Small intestine (tissue), 7 donors: ENCODE measurements around the gene KLF13. TPM values are rescaled to one million over a fixed set of nuclear protein-coding genes. Genes with fewer than 3 reads are reported as not detected.

ENCODE experiments used
- DNase-seq, 2 donors: peaks; one replicate each; pipeline versions ENCODE4 v3.0.0 to v3.0.0-alpha.2; 2013
- FAIRE-seq: peaks from 2 replicates; lab custom pipeline; 2012; peaks lifted over from hg19 to GRCh38; lab: Jason Lieb, UNC
- H3K27ac ChIP-seq, 3 donors: one replicate each; pipeline ENCODE4 v1.5.1; 2013; ENCODE audit warnings: low read length in 2 of 3, mild to moderate bottlenecking in 2 of 3, control low read depth in 1 of 3, inconsistent platforms in 1 of 3, low read depth in 1 of 3, moderate library complexity in 1 of 3
- H3K27me3 ChIP-seq, 3 donors: one replicate each; pipeline ENCODE4 v1.6.1; 2013; ENCODE audit warnings: low read length in 3 of 3, inconsistent platforms in 1 of 3; ENCODE audit not compliant: control insufficient read depth in 3 of 3, insufficient read depth in 3 of 3
- H3K36me3 ChIP-seq, 3 donors: one replicate each; pipeline ENCODE4 v1.6.1; 2013; ENCODE audit warnings: low read length in 3 of 3, inconsistent platforms in 1 of 3, low read depth in 1 of 3, mild to moderate bottlenecking in 1 of 3, moderate library complexity in 1 of 3; ENCODE audit not compliant: control insufficient read depth in 3 of 3, insufficient read depth in 2 of 3
- H3K4me1 ChIP-seq, 3 donors: one replicate each; pipeline ENCODE4 v1.6.1; 2013; ENCODE audit warnings: low read length in 2 of 3, inconsistent platforms in 1 of 3, low read depth in 1 of 3, mild to moderate bottlenecking in 1 of 3, moderate library complexity in 1 of 3; ENCODE audit not compliant: control insufficient read depth in 3 of 3, insufficient read depth in 2 of 3
- H3K4me3 ChIP-seq, 3 donors: one replicate each; pipeline ENCODE4 v1.5.1; 2013; ENCODE audit warnings: low read length in 3 of 3, control low read depth in 1 of 3, inconsistent platforms in 1 of 3, low read depth in 1 of 3, mild to moderate bottlenecking in 1 of 3, moderate library complexity in 1 of 3
- H3K9me3 ChIP-seq, 2 donors: one replicate each; pipeline ENCODE4 v1.6.1; 2013; ENCODE audit warnings: low read depth in 1 of 2, low read length in 1 of 2; ENCODE audit not compliant: control insufficient read depth in 2 of 2, insufficient read depth in 1 of 2
- WGBS, 3 donors: extraction: QIAGEN DNeasy Blood & Tissue Kit; methylation state at CpG; one replicate each; pipeline ENCODE4 v1.1.7; 2013; 5-methylcytosine and 5-hydroxymethylcytosine counted together
- polyA plus RNA-seq, 4 donors: library from polyadenylated mRNA; stranded (reverse) in 3 of 4; unstranded in 1 of 4; fragments of 200-250 nt in 3 of 4; fragments of 120-200 nt in 1 of 4; gene quantifications; one replicate each; pipeline versions ENCODE4 v1.2.1 to v1.2.3, GENCODE V29; 2013
- donor health status: healthy with polysubstance abuse.
- donor health status: control.
- donor health status: control.
- donor health status: Bipolar disorder and iron deficiency.
- donor health status: healthy.

KLF13 gene
- polyA plus RNA-seq, 4 donors, result 50.6 to 61.3 (median 51.9) TPM

DNA sequence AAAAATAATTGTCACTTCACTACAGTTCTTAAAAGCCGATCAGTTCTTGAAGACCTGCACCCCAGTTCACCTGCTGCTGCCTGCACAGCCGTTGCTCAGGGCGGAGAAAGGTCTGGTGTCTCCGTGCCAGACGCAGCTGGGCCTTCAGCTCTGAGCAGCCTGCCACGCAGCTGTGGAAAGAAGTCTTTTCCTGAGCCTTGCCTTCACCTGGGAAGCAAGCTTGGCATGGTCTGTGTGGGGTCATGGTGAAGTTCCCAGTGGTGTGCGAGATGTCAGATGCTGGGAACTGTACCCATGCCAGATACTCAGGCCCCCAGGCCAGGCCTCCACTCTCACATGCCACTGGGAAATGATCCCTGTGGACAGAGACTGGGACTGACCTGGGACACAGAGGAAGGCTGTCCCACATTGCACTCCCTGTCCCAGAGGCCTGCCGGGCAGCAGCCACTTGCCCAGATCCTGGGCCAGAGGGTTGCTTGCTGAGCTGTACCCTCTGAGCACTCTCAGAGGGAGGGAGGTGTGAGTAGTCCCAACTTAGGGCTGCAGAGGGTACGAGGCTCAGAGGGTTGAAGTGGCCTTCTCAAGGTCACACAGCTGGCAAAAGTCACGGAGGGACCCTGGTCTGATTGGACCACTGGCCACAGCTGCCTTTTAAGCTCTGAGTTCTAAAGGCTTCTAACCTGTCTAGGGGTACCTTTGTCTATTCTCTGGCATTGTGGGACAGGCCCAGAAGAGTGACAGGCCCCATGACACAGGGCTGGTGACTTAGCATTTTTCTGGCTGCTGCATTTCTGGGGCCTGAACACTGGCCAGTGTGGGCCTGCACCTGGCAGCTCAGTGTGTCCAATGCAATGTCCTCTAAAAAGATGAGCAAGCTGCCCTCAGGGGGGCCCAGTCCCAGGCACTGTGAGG lies 55.4 kb downstream of the KLF13 start:
- no peak for FAIRE-seq

DNA sequence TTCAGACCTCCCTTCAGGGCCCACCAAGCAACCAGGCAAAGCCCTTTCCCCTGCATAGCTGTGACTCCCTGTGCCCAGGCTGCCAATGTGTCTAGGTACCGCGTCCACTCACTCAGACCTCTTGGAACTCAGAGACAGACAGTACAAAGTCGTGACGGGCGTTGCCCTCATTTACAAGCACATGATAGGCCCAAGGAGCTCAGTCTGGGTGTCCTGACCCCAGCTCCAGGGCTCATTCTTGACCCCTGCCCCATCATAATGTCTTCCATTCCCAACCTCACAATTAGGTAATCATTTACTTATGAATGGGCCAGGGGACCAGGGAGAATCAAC lies 56.0 kb downstream of the KLF13 start:
- DNase-seq, result peak; percentile 82 to 93
- H3K27me3 ChIP-seq, result no peaks in the 10 kb centered on the region
- no peaks in the 10 kb centered on the region for H3K9me3 ChIP-seq
- peak overlapping the region; percentile 9 to 87 (median 82) for H3K27ac ChIP-seq
- no peak overlapping the region for H3K4me3 ChIP-seq
- H3K4me1 ChIP-seq, result peaks cover 0 to 39% (median 19%) of the 10 kb centered on the region in 3 donors
- peaks cover 2 to 43% (median 3%) of the 10 kb centered on the region in 3 donors for H3K36me3 ChIP-seq
- 39 to 63% (median 39%) methylated on average over 5 of the region's 5 CpGs for WGBS, 3 donors
- no peak for FAIRE-seq

More for the DNA sequence above, 55.4 kb downstream of the KLF13 start:
- Histone ChIP-seq H3K27me3 (no peaks in the 10 kb centered on the region), H3K4me3 (no peak overlapping the region), H3K27ac (peak overlapping the region; percentile 9 to 87 (median 82)), H3K36me3 (peaks cover 2 to 43% (median 3%) of the 10 kb centered on the region in 3 donors), H3K9me3 (no peaks in the 10 kb centered on the region), H3K4me1 (peaks cover 0 to 44% (median 21%) of the 10 kb centered on the region in 3 donors)
- DNase-seq, result no peak
- WGBS, 3 donors, result 71 to 88% (median 75%) methylated on average over 10 of the region's 10 CpGs

DNA sequence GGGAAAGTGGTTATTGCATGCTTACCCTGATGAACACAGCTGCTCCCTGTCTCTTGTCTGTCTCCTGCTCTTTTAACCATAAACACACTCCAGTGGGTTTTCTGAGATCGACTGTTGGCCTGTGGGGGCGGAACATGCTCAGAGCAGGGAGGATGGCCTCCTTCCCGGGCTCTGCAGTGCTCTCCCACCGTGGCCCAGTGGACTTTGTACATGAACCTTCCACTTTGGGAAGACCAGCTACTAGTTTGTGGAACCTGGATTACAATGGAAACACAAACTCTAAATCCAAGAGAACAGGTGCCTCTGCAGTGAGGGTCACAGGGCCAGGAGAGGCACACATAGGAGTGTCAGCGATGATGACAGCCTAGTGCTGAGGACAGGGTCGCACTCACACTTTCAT lies 56.5 kb downstream of the KLF13 start:
- Histone ChIP-seq H3K9me3 (no peaks in the 10 kb centered on the region), H3K27me3 (no peaks in the 10 kb centered on the region), H3K36me3 (peaks cover 2 to 38% (median 3%) of the 10 kb centered on the region in 3 donors), H3K4me1 (peaks cover 0 to 35% (median 17%) of the 10 kb centered on the region in 3 donors), H3K4me3 (no peak overlapping the region), H3K27ac (peak overlapping the region; percentile 9 to 82 (median 47))
- DNase-seq (peak in 1 of 2 donors; percentile 78), FAIRE-seq (no peak)
- 46 to 72% (median 56%) methylated on average over 6 of the region's 6 CpGs for WGBS, 3 donors

DNA sequence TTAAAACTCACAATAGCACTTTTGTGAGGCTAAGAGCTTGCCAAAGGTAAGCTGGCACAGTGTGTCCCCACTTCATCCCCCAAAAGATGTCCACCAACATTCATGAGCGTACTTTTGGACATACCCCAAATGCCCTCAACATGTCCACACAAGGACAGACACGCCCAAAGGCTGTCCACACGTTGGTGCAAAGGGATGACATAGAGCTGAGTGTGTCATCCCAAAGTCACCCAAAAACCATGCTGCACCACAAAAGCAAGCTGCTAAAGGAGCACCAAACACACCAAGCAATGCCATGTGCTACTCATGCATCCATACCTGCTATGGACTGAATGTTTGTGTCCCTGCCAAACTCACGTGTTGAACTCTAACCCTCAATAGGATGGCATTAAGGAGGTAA lies 57.9 kb downstream of the KLF13 start:
- Histone ChIP-seq H3K36me3 (peaks cover under 1 to 28% (median 3%) of the 10 kb centered on the region in 3 donors), H3K27ac (no peak overlapping the region), H3K4me3 (no peak overlapping the region), H3K27me3 (no peaks in the 10 kb centered on the region), H3K9me3 (no peaks in the 10 kb centered on the region), H3K4me1 (peaks cover 0 to 20% (median 12%) of the 10 kb centered on the region in 3 donors)
- FAIRE-seq (no peak), DNase-seq (no peak)
- 76 to 85% (median 80%) methylated on average over 4 of the region's 4 CpGs for WGBS, 3 donors

DNA sequence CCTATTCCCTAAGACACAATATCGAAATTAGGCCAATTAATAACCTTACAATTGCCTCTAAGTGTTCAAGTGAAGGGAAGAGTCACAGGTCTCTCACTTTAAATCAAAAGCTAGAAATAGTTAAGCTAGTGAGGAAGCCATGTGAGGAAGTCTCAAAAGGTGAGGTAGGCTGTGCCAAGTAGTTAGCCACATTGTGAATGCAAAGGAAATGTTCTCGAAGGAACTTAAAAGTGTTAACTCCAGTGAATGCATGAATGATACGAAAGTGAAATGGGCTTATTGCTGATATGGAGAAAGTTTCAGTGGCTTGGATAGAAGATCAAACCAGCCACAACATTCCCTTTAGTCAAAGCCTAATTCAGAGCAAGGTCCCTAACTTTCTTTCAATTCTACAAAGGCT lies 59.1 kb downstream of the KLF13 start:
- no peak overlapping the region for H3K4me3 ChIP-seq
- peaks cover 0 to 5% of the 10 kb centered on the region in 2 donors for H3K9me3 ChIP-seq
- H3K4me1 ChIP-seq, result peaks cover 0 to 18% (median 12%) of the 10 kb centered on the region in 3 donors
- FAIRE-seq (no peak), DNase-seq (no peak)
- peaks cover 0 to 16% (median 0%) of the 10 kb centered on the region in 3 donors for H3K36me3 ChIP-seq
- no peaks in the 10 kb centered on the region for H3K27me3 ChIP-seq
- 65 to 90% (median 71%) methylated on average over 3 of the region's 3 CpGs for WGBS, 3 donors
- no peak overlapping the region for H3K27ac ChIP-seq

DNA sequence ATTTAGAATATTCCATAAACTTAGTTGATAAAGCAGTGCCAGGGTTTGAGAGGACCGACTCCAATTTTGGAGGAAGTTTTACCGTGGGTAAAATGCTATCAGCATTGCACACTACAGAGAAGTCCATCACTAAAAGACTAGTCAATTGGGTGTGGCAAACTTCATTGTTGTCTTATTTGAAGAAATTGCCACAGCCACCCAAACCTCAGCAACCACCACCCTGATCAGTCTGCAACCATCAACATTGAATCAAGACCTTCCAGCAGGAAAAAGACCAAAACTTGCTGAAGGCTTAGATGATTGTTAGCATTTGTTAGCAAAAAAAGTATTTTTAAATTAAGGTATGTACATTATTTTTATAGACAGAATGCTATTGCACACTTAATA lies 60.5 kb downstream of the KLF13 start:
- DNase-seq (peak in 1 of 2 donors; percentile 33), FAIRE-seq (no peak)
- Histone ChIP-seq H3K9me3 (peaks cover 0 to 5% of the 10 kb centered on the region in 2 donors), H3K27me3 (no peaks in the 10 kb centered on the region), H3K4me1 (peaks cover 0 to 13% (median 8%) of the 10 kb centered on the region in 3 donors), H3K4me3 (no peak overlapping the region), H3K27ac (peak overlapping the region in 1 of 3 donors; percentile 21), H3K36me3 (peaks cover 0 to 5% (median 0%) of the 10 kb centered on the region in 3 donors)
- 66 to 68% (median 68%) methylated on average over 2 of the region's 2 CpGs for WGBS, 3 donors

DNA sequence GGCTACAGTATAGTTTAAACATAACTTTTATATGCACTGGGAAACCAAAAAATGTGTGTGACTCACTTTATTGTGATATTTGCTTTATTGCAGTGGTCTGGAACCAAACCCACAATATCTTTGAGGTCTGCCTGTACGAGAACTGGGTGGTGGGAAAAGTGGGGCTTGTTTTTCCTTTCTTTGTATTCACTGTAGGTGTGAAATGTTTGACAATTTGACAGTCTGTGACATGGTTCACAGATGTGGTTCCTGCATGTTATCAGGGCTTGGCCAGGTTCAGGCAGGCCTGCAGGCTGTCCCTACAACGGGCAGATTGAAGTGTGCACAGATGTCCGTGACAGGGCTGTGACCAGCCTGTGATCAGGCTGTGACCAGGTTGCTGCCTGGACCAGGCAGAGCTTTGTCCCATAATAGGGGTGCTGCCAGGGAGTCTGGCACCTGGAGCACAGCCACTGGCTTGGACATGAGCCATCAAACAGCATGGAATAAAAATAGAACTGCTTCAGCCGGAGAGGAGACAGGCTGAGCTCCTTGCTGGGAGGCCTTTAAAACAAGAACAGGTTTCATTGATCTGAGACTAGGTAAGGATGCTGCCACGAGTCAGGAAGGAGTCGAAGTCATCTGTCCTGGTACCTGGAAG lies 61.0 kb downstream of the KLF13 start:
- 11 to 37% (median 20%) methylated on average over 6 of the region's 6 CpGs for WGBS, 3 donors
- peaks cover 0 to 8% (median 4%) of the 10 kb centered on the region in 3 donors for H3K4me1 ChIP-seq
- peak overlapping the region in 2 of 3 donors; percentile 27 to 78 for H3K27ac ChIP-seq
- H3K9me3 ChIP-seq, result peaks cover 0 to 5% of the 10 kb centered on the region in 2 donors
- peaks cover 0 to under 1% (median 0%) of the 10 kb centered on the region in 3 donors for H3K36me3 ChIP-seq
- H3K4me3 ChIP-seq, result no peak overlapping the region
- DNase-seq (peak in 1 of 2 donors; percentile 57), FAIRE-seq (no peak)
- no peaks in the 10 kb centered on the region for H3K27me3 ChIP-seq

DNA sequence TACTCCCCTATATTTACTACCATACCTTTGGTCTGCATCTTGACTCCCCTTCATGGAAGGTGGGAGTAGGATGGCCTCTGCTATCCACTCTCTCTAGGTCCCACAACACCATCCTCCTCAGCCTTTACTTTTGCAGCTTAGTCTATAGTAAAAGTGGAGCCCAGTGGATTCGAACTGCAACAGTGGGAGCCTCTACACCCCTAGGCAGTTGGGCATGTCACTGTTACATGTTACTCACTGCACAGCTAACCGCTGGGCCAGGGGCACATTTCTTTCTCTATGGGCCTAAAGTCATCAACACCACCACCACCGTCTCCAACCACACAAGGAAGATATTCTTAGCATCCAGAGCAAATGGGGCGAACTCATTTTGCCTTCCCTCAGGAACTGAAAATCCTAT lies 62.9 kb downstream of the KLF13 start:
- 84 to 92% (median 89%) methylated on average over 4 of the region's 4 CpGs for WGBS, 3 donors
- H3K27me3 ChIP-seq, result no peaks in the 10 kb centered on the region
- H3K27ac ChIP-seq, result peak overlapping the region in 1 of 3 donors; percentile 54
- no peaks in the 10 kb centered on the region for H3K36me3 ChIP-seq
- H3K4me1 ChIP-seq, result no peaks in the 10 kb centered on the region
- peaks cover 0 to 5% of the 10 kb centered on the region in 2 donors for H3K9me3 ChIP-seq
- H3K4me3 ChIP-seq, result no peak overlapping the region
- DNase-seq, result no peak
- no peak for FAIRE-seq
